HFF-Myc (cell line): ENCODE data around the gene MT1A.

Experiments
- DNase-seq: peaks from one replicate; pipeline ENCODE4 v3.0.0-alpha.2; 2011; ENCODE audit warnings: low read depth; ENCODE audit errors: extremely low read depth
- H3K4me3 ChIP-seq: replicated peaks from 2 replicates; pipeline ENCODE4 v1.5.1; 2011; ENCODE audit warnings: low read depth, mild to moderate bottlenecking, control low read depth, low read length
- TF ChIP-seq, protein P1 (sequence below): IDR thresholded peaks from 2 replicates; pipeline ENCODE4 v1.5.1; 2012; ENCODE audit warnings: mild to moderate bottlenecking, low read depth, low read length, control low read depth; ENCODE audit errors: missing control alignments

Gene MT1A

DNA sequence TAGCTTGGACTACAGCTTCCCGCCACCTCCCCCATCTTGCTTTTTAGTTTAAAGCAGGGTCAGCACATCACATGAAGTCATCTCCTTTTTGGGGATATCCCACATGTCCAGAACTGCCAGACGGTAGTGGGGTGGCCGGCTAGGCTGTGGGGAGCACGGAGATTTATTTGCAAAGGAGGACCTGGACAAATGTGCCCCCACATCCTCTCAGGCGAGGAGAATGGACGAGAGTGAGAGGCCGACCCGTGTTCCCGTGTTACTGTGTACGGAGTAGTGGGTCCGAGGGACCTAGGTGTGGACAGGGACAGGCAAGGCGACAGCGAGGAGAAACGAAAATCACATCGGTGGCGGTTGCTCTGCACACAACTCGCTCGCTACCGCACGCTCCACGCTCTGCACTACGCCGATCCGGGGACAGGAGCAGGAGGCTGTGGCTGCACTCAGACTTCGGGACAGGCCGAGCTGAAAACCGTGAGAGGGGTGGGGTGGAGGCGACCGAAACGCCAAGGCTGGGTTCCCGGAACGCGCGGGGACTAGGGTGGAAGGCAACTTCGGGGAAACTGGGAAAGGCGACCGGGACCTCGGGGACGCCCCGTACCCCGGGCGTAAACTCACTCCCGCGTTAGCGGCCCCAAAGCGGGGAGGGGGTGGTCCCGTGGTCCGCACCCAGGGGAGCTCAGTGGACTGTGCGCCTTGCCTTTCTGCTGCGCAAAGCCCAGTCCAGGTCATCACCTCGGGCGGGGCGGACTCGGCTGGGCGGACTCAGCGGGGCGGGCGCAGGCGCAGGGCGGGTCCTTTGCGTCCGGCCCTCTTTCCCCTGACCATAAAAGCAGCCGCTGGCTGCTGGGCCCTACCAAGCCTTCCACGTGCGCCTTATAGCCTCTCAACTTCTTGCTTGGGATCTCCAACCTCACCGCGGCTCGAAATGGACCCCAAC lies at the start of gene MT1A:
Gene MT1A, plus strand, starts transcription at position 853 of the 937 bp plus-strand sequence. Its CDS starts 73 bp downstream, at position 926.
- no peak for DNase-seq
- peak within 1 kb of the TSS; percentile 44 for H3K4me3 ChIP-seq
- TF ChIP-seq, protein P1, sequence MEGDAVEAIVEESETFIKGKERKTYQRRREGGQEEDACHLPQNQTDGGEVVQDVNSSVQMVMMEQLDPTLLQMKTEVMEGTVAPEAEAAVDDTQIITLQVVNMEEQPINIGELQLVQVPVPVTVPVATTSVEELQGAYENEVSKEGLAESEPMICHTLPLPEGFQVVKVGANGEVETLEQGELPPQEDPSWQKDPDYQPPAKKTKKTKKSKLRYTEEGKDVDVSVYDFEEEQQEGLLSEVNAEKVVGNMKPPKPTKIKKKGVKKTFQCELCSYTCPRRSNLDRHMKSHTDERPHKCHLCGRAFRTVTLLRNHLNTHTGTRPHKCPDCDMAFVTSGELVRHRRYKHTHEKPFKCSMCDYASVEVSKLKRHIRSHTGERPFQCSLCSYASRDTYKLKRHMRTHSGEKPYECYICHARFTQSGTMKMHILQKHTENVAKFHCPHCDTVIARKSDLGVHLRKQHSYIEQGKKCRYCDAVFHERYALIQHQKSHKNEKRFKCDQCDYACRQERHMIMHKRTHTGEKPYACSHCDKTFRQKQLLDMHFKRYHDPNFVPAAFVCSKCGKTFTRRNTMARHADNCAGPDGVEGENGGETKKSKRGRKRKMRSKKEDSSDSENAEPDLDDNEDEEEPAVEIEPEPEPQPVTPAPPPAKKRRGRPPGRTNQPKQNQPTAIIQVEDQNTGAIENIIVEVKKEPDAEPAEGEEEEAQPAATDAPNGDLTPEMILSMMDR = no peak

DNA sequence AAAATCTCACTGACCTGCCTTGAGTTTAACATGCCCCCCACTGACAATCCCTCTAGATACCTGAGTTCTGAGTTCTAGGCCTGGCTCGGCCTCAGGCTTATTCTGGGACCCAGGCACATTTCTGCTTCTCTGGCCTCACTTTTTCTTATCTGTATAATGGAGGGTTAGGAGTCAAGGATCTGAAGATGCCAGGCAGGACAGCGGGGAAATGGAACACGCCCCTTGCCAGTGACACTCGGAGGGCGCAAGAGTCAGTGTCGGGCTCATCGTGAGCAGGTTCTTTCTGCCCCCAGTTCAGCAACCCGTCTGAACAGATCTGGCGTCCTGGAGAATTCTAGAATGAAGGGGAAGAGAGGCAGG lies 49.7 kb upstream of the MT1A start:
- peak overlapping the region; percentile 29 for H3K4me3 ChIP-seq
- TF ChIP-seq, protein P1 = no peak
- DNase-seq = no peak

DNA sequence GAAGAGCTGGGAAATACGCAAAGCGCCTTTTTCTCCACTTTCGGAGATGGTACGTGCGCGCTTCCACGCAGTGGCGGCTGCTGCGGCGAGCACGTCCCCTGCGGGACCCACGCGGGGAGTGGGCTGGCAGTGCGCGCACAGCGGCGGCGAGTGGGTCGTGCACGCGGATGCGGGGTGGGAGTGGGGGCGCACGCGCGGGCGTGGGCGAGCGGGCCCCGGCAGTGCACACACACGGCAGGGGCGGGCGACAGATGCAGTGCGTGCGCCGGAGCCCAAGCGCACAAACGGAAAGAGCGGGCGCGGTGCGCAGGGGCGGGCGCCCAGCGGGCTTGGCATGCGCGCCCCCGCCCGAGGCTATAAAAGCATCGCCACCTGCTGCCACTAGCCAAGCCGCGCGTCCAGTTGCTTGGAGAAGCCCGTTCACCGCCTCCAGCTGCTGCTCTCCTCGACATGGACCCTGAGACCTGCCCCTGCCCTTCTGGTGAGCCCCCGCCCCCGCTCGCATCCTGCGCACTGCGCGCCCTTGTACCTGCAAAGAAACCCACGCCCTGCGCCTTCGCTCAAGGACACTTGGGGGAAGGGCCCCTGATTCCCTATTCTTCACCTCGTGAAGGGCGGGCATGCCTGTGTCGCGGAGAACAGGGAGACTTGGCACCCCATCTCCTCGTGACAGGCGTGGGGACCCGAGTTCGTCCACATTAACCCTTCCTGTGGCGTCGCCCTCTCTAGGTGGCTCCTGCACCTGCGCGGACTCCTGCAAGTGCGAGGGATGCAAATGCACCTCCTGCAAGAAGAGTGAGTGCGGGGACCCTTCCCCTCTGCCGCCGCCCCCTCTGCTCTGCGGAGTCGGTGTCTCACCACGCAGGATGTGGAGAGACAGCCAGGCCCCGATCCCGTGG lies 49.1 kb upstream of the MT1A start, which contains the start of gene MT3:
Gene MT3, plus strand, starts transcription at position 388 of the 899 bp plus-strand sequence. Its CDS starts 63 bp downstream, at position 451.
- peak within 1 kb of the TSS; percentile 29 for H3K4me3 ChIP-seq
- no peak for DNase-seq
- TF ChIP-seq, protein P1 = no peak

DNA sequence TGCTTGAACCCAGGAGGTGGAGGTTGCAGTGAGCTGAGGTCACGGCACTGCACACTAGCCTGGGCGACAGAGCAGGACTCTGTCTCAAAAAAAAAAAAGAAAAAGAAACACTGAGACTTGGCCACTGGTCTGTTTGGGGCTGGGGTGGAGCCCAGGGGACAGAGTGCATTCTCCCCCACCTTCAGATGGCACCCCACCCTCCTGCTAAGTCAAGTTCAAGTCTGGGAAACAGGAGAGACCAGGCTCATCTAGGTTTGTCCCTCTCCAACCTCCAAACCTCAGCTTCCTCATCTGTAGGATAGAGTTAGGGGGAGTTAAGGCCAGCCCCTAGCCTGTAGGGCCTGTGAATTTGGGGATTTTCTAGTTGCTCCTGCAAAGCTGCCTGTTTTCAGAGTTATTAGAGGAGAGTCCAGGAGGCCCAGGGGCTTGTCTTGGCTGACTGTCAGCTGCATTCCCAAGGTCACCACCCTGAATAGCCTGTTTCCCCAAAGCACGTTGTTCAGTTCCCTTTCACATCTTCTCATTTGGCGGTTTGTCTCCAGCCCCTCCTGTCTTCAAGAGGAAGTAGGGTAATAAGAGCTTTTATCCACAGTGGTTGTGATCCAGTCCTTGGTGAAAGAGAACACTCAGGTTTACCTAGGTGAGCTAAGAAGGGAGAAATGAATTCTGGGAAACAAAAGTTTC lies 46.9 kb upstream of the MT1A start:
- TF ChIP-seq, protein P1 = no peak
- no peak overlapping the region for H3K4me3 ChIP-seq
- no peak for DNase-seq

DNA sequence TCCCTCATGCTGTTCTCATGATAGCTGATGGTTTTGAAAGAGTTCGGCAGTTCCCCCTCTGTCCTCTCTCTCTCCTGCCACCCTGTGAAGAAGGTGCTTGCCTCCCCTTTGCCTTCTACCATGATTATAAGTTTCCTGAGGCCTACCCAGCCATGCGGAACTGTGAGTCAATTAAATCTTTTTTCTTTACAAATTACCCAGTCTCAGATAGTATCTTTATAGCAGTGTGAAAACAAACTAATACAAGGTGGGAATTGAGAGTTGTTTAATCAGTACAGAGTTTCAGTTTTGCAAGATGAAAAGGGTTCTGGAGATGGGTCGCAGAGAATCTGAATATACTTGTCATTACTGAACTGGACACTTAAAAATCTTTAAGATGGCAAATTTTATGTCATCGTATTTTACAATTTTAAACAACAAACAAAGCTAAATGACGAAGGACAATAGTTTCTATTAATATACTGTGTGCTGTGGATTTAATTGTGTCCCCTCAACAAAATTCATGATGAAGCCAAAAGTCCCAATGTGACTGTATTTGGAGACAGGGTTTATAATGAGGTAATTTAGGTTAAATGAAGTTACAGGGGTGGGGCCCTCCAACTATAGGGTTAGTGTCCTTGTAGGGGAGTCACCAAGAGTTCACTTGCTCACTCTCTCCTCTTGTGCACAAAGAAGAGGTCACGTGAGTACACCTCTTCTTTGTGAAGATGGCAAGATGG lies 44.7 kb upstream of the MT1A start:
- DNase-seq = no peak
- no peak overlapping the region for H3K4me3 ChIP-seq
- TF ChIP-seq, protein P1 = no peak

DNA sequence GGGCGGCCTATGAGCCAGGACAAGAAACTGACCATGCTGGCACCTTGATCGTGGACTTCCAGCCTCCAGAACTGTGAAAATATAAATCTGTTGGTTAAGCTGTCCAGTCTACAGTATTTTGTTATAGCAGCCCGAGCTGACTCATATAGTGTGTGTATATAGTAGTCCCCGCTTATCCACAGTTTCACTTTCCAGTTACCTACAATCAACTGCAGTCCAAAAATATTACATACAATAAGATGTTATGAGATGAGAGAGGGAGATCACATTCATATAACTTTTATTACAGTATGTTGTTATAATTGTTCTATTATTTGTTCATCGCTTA lies 44.2 kb upstream of the MT1A start:
- TF ChIP-seq, protein P1 = no peak
- DNase-seq = no peak
- H3K4me3 ChIP-seq = no peak overlapping the region
